SK-N-SH treated with all-trans-retinoic acid at 6 μM for 48 hours (cell line): ENCODE data around the gene MX2.

Experiments
- BACH2 ChIP-seq: fragments of 250-450 bp; sonication (Bioruptor Pico); IDR thresholded peaks from 2 replicates; pipeline ENCODE4 v1.9.0; 2021; ENCODE audit warnings: mild to moderate bottlenecking, borderline replicate concordance
- ZFP3 ChIP-seq: fragments of 250-450 bp; sonication (Bioruptor Pico); IDR thresholded peaks from 2 replicates; pipeline ENCODE4 v1.5.0; 2020; ENCODE audit warnings: mild to moderate bottlenecking, moderate library complexity
- ZNF565 ChIP-seq: fragments of 450-650 bp; formaldehyde crosslinking; conservative IDR thresholded peaks from 2 replicates; pipeline ENCODE4 v1.5.0; 2020; ENCODE audit warnings: low read depth, mild to moderate bottlenecking, moderate library complexity
- TF ChIP-seq, protein P1 (sequence below): fragments of 250-450 bp; sonication (Bioruptor Pico); IDR thresholded peaks from 2 replicates; pipeline ENCODE4 v1.5.0; 2020; ENCODE audit warnings: mild to moderate bottlenecking, moderate library complexity
- TF ChIP-seq, protein P2 (sequence below): fragments of 250-450 bp; sonication (Bioruptor Pico); IDR thresholded peaks from 2 replicates; pipeline ENCODE4 v1.8.0; 2020; ENCODE audit warnings: mild to moderate bottlenecking, moderate library complexity, borderline replicate concordance
- TF ChIP-seq, protein P3 (sequence below): fragments of 250-450 bp; sonication (Bioruptor Pico); IDR thresholded peaks from 2 replicates; pipeline ENCODE4 v1.5.1; 2021; ENCODE audit warnings: mild to moderate bottlenecking, moderate library complexity

DNA sequence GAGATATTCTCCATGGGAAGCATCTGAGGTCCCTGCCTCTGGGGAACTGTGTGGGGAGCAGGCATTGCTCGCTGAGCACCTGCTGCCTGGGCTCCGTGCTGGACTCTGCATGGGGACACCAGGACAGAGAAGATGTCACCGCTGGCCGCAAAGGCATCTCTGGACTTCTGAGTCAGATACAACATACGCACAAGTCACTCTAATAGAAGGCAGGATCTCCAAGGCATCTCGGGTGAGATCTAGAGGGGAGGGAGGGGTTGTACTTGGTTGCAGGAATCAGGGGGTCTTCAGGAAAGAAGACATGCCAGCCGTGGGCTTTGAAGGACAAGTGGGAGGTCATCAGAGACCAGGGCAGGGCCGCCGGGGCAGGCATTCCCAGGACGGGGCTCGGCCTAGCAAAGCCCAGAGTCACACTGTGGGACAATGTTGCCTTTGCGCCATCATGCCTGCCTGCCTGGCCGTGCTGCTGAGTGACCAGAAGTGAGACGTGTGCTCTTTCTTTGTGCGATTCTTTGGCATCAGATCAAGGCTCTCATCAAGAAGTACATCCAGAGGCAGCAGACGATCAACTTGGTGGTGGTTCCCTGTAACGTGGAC is 28.3 kb downstream of the MX2 start:
- TF ChIP-seq ZNF565 (CRISPR knock-in tag), result no peak
- TF ChIP-seq, protein P1, sequence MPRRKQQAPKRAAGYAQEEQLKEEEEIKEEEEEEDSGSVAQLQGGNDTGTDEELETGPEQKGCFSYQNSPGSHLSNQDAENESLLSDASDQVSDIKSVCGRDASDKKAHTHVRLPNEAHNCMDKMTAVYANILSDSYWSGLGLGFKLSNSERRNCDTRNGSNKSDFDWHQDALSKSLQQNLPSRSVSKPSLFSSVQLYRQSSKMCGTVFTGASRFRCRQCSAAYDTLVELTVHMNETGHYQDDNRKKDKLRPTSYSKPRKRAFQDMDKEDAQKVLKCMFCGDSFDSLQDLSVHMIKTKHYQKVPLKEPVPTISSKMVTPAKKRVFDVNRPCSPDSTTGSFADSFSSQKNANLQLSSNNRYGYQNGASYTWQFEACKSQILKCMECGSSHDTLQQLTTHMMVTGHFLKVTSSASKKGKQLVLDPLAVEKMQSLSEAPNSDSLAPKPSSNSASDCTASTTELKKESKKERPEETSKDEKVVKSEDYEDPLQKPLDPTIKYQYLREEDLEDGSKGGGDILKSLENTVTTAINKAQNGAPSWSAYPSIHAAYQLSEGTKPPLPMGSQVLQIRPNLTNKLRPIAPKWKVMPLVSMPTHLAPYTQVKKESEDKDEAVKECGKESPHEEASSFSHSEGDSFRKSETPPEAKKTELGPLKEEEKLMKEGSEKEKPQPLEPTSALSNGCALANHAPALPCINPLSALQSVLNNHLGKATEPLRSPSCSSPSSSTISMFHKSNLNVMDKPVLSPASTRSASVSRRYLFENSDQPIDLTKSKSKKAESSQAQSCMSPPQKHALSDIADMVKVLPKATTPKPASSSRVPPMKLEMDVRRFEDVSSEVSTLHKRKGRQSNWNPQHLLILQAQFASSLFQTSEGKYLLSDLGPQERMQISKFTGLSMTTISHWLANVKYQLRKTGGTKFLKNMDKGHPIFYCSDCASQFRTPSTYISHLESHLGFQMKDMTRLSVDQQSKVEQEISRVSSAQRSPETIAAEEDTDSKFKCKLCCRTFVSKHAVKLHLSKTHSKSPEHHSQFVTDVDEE, result no peak
- TF ChIP-seq, protein P2, sequence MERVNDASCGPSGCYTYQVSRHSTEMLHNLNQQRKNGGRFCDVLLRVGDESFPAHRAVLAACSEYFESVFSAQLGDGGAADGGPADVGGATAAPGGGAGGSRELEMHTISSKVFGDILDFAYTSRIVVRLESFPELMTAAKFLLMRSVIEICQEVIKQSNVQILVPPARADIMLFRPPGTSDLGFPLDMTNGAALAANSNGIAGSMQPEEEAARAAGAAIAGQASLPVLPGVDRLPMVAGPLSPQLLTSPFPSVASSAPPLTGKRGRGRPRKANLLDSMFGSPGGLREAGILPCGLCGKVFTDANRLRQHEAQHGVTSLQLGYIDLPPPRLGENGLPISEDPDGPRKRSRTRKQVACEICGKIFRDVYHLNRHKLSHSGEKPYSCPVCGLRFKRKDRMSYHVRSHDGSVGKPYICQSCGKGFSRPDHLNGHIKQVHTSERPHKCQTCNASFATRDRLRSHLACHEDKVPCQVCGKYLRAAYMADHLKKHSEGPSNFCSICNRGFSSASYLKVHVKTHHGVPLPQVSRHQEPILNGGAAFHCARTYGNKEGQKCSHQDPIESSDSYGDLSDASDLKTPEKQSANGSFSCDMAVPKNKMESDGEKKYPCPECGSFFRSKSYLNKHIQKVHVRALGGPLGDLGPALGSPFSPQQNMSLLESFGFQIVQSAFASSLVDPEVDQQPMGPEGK (CRISPR knock-in tag), result no peak
- no peak for TF ChIP-seq ZFP3
- TF ChIP-seq, protein P3, sequence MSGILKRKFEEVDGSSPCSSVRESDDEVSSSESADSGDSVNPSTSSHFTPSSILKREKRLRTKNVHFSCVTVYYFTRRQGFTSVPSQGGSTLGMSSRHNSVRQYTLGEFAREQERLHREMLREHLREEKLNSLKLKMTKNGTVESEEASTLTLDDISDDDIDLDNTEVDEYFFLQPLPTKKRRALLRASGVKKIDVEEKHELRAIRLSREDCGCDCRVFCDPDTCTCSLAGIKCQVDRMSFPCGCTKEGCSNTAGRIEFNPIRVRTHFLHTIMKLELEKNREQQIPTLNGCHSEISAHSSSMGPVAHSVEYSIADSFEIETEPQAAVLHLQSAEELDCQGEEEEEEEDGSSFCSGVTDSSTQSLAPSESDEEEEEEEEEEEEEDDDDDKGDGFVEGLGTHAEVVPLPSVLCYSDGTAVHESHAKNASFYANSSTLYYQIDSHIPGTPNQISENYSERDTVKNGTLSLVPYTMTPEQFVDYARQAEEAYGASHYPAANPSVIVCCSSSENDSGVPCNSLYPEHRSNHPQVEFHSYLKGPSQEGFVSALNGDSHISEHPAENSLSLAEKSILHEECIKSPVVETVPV (CRISPR knock-in tag), result no peak
- no peak for TF ChIP-seq BACH2 (CRISPR knock-in tag)
